ENCODE results near the gene C11orf52. TPM values are rescaled to one million over a fixed set of nuclear protein-coding genes. Genes with fewer than 3 reads are reported as not detected.

C11orf52 gene
- total and polyA plus RNA-seq, 2 of the 13 experiments (the other 11 are each of a cell fraction or from before 2014, with no cell fraction given) = 7.4 to 11.0 TPM

GRCh38 chr11:111906680-111907079 is 12.0 kb upstream of the C11orf52 start:
- Histone ChIP-seq H3K9me3 (ENCODE audit: low read length) (no peaks in the 10 kb centered on the region), H3K4me2 (ENCODE audit: low read depth, low read length) (no peak overlapping the region), H3K79me2 (ENCODE audit: insufficient read depth, low read length) (no peaks in the 10 kb centered on the region), H3K9ac (ENCODE audit: insufficient read depth, low read depth, low read length) (no peak overlapping the region), H2AFZ (ENCODE audit: low read length) (no peak overlapping the region), H4K20me1 (ENCODE audit: insufficient read depth, low read length) (no peaks in the 10 kb centered on the region), H3K27me3 (ENCODE audit: control insufficient read depth in 1 of 2, insufficient read depth in 2 of 2, low read length in 2 of 2) (no peaks in the 10 kb centered on the region; a peak in 1 of 5 replicates), H3K27ac (ENCODE audit: extremely low read length, insufficient read depth, low read length) (no peak overlapping the region), H3K36me3 (replicated peaks in 1 of 2; ENCODE audit: control insufficient read depth in 1 of 2, insufficient read depth in 2 of 2, low read length in 2 of 2) (no peaks in the 10 kb centered on the region), H3K4me3 (replicated peaks in 1 of 3; ENCODE audit: insufficient read depth in 1 of 3, low read depth in 2 of 3, low read length in 3 of 3) (no peak overlapping the region), H3K4me1 (ENCODE audit: insufficient read depth, low read length) (peaks cover 11% of the 10 kb centered on the region)
- WGBS (ENCODE audit: low lambda C conversion rate) = 6% methylated on average over 1 of the region's 1 CpG
- no peak for TF ChIP-seq AKAP8 (CRISPR knock-in tag; IDR thresholded peaks at IDR 0.05)
- ATAC-seq = no peak
- CTCF ChIA-PET (ENCODE audit: low intra/inter-chr PET ratio, low total read pairs) = no interaction called here
- no TSS peak for BruUV-seq (replicated peaks)
- in situ Hi-C loops (cut with HindIII; ENCODE audit: extremely low pct_ligation_motif_present, low pct_unique_long_range_greater_than_20kb) = no loop called here
- POLR2A ChIA-PET = no interaction called here
- no peak for FAIRE-seq
- intact Hi-C loops (cut with micrococcal nuclease; ENCODE audit: unreplicated experiment) = no loop called here
- no peak for DNase-seq (ENCODE audit: low spot score)

GRCh38 chr11:111908639-111909305 is 9.9 kb upstream of the C11orf52 start:
- 63% methylated on average over 5 of the region's 5 CpGs for WGBS (ENCODE audit: low lambda C conversion rate)
- no TSS peak for BruUV-seq (replicated peaks)
- DNase-seq (ENCODE audit: low spot score) (no peak), ATAC-seq (no peak), FAIRE-seq (no peak)
- Histone ChIP-seq H4K20me1 (ENCODE audit: insufficient read depth, low read length) (no peaks in the 10 kb centered on the region), H3K36me3 (replicated peaks in 1 of 2; ENCODE audit: control insufficient read depth in 1 of 2, insufficient read depth in 2 of 2, low read length in 2 of 2) (no peaks in the 10 kb centered on the region), H3K4me2 (ENCODE audit: low read depth, low read length) (no peak overlapping the region), H3K4me1 (ENCODE audit: insufficient read depth, low read length) (peaks cover 29% of the 10 kb centered on the region), H3K4me3 (replicated peaks in 1 of 3; ENCODE audit: insufficient read depth in 1 of 3, low read depth in 2 of 3, low read length in 3 of 3) (no peak overlapping the region), H3K9ac (ENCODE audit: insufficient read depth, low read depth, low read length) (no peak overlapping the region), H3K79me2 (ENCODE audit: insufficient read depth, low read length) (no peaks in the 10 kb centered on the region), H2AFZ (ENCODE audit: low read length) (no peak overlapping the region), H3K9me3 (ENCODE audit: low read length) (no peaks in the 10 kb centered on the region), H3K27me3 (ENCODE audit: control insufficient read depth in 1 of 2, insufficient read depth in 2 of 2, low read length in 2 of 2) (no peaks in the 10 kb centered on the region; a peak in 1 of 5 replicates), H3K27ac (ENCODE audit: extremely low read length, insufficient read depth, low read length) (no peak overlapping the region)
- ChIA-PET CTCF (ENCODE audit: low intra/inter-chr PET ratio, low total read pairs) (no interaction called here), POLR2A (no interaction called here)
- intact Hi-C loops (cut with micrococcal nuclease; ENCODE audit: unreplicated experiment) (no loop called here), in situ Hi-C loops (cut with HindIII; ENCODE audit: extremely low pct_ligation_motif_present, low pct_unique_long_range_greater_than_20kb) (no loop called here)
- TF ChIP-seq ZNF121 (CRISPR knock-in tag; IDR thresholded peaks at IDR 0.05) = no peak
- TF ChIP-seq ZUFSP (CRISPR knock-in tag; IDR thresholded peaks at IDR 0.05; ENCODE audit: borderline replicate concordance) = no peak
- no peak for TF ChIP-seq FOXA1 (IDR thresholded peaks at IDR 0.05)
- no peak for TF ChIP-seq FOXA1 (CRISPR knock-in tag; IDR thresholded peaks at IDR 0.05)
- no peak for TF ChIP-seq JUN (CRISPR knock-in tag; IDR thresholded peaks at IDR 0.05)
- no peak for TF ChIP-seq ZNF33A (CRISPR knock-in tag; IDR thresholded peaks at IDR 0.05; ENCODE audit: borderline replicate concordance)
- no peak for TF ChIP-seq CENPBD1 (CRISPR knock-in tag; IDR thresholded peaks at IDR 0.05; ENCODE audit: borderline replicate concordance, low read depth)
- no peak for TF ChIP-seq ZNF672 (CRISPR knock-in tag; IDR thresholded peaks at IDR 0.05)
- TF ChIP-seq ZNF749 (CRISPR knock-in tag; IDR thresholded peaks at IDR 0.05; ENCODE audit: borderline replicate concordance) = no peak
- TF ChIP-seq ZNF720 (CRISPR knock-in tag; IDR thresholded peaks at IDR 0.05) = no peak
- no peak for TF ChIP-seq U2AF2 (IDR thresholded peaks at IDR 0.05; ENCODE audit: low read depth, low read length)
- no peak for TF ChIP-seq GMEB1 (CRISPR knock-in tag; IDR thresholded peaks at IDR 0.05; ENCODE audit: borderline replicate concordance)
- no peak for TF ChIP-seq NCOA2 (CRISPR knock-in tag; IDR thresholded peaks at IDR 0.05)
